Stimulated activated CD4-positive, alpha-beta T cell treated with anti-CD3 and anti-CD28 coated beads, Interleukin-2, amount 100 ng/mL, for 48 hours (primary cell): ENCODE results near the gene TJP3.

Source experiments
- DNase-seq, 2 donors: peaks; one replicate each; pipeline ENCODE4 v3.0.0-alpha.2; 2020

TJP3 gene

GRCh38 chr19:3691372-3691716, 16.8 kb upstream of the TJP3 start:
- DNase-seq: no peak

- no peak for DNase-seq
Observed at GRCh38 chr19:3691726-3692125, 16.5 kb upstream of the TJP3 start.

GRCh38 chr19:3692141-3693024, 15.8 kb upstream of the TJP3 start:
- DNase-seq: peak; percentile 50 to 58

DNA sequence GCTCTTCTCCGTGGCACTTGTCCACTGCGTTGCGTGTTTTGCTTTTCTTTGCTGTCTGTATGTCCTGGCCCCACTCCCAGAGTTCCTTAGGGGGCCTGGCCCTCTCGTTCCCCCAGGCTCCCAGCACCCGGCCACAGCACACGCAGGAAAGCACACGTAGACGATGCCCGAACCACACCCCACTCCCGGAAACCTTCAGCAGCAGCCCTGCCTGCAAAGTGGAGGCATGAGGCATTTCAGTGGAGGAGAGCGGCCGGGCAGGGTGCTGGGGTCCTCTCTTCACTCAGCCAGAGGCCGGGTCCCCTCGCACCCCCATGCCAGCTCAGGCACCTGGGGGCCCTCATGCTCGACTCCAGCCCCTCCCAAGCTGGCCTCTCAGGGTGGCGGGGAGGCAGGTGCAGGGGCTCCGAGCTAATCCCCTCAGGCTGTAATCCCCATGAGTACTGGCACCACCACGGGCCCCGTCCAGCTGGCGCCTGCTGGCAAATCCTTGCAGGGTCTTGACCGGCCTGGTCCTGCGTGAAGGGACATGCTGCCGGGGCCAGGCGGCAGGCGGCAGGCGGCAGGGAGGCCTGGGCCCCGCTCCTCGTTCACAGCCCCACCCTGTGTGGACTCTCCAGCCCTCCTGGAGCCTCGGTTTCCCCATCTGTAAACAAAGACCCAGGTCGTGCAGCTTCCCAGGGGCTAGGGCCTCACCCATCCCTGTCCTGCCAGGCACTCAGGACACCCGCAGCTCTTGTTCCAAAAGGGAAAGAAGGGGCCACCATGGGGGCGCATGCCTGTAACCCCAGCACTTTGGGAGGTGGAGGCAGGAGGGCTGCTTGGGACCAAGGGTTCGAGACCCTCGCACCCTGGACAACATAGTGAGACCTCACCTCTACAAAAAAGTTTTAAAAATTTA, 14.9 kb upstream of the TJP3 start:
- DNase-seq: no peak

DNA sequence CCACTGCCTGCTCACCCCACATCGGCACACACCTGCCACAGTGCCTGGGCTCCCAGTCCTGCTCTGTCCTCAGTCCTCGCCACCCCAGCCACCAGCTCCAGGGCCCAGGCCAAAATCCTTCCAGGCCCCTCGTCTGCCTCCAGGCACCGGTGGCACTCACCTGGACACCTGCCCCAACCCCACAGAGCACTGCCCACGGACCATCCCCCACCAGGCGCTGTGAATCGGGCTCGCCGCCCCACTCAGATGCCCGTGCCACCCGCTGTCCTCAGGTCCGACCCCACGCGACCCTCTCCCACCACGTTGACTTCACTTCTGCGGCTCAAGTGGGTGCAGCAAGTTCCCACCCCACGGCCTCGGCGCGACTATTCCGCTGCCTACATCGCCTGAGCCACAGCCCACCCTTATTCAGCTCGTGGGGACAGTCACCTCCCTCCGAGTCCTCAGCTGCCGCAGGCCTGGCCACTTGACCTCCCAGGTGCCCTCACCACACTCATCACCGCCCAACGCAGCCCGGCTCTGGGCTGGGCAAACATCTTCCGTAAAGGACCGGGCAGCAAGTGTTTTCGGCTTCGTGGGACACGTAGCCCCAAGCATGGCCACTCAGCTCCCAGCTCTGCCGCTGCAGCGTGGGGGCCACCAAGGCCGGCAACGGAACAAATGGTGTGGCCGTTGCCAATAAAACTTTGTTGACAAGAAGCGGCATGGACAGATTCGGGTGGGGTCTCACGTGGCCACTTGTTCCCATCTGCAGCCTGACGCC, 13.6 kb upstream of the TJP3 start:
- DNase-seq: no peak

GRCh38 chr19:3695124-3695733, 13.0 kb upstream of the TJP3 start:
- no peak for DNase-seq

DNA sequence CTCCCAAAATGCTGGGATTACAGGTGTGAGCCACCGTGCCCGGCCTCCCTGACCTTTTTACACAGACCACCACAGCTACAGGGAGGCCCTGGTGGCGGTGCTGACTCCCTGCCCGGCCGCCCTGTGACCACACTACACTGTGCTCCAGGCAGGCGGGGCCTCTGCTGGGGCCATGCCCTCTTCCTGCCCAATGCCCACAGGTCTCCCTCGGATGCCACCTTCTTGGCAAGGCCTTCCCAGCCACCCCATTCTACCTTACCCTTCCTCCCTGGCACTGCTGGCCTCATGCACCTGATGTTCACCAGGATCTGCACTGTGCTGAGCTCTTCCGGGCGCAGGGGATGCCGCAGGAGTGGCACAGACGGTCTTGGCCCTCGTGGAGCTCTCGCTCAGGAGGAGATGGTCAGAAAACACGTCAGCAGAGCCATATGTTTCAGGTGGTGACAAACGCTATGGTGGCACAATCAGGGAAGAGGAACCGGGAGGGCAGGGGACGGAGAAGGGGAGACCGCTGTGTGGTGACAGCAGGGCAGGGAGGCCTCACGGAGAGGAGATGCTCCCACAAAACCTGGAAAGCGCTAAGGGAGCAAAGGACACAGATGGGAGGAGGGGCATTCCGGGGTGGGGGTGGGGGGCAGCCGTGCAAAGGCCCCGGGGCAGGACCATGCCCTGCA, 12.1 kb upstream of the TJP3 start:
- DNase-seq: no peak

DNA sequence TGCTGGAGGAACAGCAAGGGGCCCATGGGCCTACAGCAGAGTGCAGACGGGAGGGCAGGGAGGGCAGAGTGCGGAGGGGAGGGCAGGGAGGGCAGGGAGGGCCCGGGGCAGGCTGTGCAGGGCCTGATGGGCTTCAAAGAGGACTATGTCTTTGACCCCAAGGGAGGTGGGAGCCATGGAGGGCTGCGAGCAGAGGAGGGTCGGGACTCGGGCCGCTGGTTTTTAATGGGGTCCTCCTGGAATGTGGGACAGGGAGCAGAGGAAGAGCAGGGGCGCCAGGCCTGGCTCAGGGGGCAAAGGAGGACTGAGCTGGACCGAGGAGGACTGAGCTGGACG, 11.6 kb upstream of the TJP3 start:
- no peak for DNase-seq

- DNase-seq: no peak
Observed at GRCh38 chr19:3697094-3697493, 11.1 kb upstream of the TJP3 start.

DNA sequence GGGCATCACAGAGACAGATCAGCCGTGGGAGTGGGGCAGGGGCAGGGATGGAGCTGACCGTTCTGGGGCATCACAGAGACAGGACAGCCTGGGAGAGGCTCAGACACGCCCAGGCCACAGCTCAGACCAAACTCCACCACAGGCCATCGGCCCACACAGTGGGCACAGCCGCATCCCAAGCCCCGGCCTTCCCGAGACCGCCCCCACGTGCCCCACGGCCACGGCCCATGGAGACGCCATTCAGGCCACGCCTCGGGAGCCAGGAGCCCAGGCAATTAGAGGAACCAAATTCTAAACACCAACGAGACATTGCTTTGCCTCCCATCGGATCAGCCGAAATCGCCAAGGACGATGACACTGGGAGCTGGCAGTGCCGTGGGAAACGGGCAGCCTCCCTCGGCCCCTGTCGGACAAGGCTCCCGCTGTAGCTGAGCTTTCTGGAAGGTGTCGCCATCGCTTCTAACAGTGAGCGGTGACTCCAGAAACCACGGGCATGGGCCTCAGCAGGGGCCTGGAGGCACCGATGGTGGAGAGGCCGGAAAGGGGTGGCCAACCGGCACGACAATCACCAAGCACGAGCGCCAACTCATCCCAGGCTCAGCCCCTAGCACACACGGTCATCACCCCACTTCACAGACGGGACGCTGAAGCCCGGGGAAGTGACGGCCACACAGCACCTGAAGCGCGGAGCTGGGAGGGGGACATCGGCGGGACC, 10.4 kb upstream of the TJP3 start:
- no peak for DNase-seq

- DNase-seq: no peak
Observed at GRCh38 chr19:3698386-3698950, 9.7 kb upstream of the TJP3 start.

- DNase-seq: peak in 1 of 2 donors; percentile 10
Observed at GRCh38 chr19:3698974-3699740, 9.0 kb upstream of the TJP3 start.

GRCh38 chr19:3699741-3700241, 8.4 kb upstream of the TJP3 start:
- no peak for DNase-seq

GRCh38 chr19:3700242-3701032, 7.7 kb upstream of the TJP3 start, which contains the start of gene PIP5K1C:
PIP5K1C (minus strand) TSS chr19:3700468; CDS start chr19:3700390, 78 bp downstream.
- DNase-seq: peak; percentile 96 to 98

- no peak for DNase-seq
Observed at GRCh38 chr19:3701200-3701599, 7.0 kb upstream of the TJP3 start.

GRCh38 chr19:3707868-3708206, 347 bp upstream of the TJP3 start:
- no peak for DNase-seq

DNA sequence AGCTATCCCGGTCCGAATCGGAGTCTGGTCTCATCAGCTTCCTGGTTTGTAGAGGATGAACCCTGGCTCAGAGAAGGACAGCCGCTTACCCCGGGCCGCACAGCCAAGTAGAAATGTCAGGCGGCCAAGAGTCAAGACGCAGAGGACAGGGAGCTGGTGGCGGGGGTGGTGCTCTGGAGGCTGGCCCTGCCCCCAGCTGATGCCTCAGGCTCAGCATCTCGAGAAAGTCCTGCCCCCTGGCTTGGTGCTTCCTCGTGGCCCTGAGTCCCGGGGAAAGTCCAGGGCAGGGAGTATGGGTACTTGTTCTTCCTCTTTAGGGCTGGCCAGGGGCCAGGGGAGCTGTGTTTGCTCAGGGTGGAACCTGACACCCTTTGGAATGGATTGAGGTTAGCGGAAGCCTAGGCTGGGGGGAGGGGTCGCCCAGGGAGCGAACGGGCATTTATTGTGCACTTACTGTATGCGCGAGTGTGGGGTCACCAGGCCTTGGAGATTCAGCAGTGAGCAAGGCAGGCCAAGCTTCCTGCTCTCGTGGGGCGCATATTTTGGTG, 2.2 kb downstream of the TJP3 start:
- DNase-seq: no peak

DNA sequence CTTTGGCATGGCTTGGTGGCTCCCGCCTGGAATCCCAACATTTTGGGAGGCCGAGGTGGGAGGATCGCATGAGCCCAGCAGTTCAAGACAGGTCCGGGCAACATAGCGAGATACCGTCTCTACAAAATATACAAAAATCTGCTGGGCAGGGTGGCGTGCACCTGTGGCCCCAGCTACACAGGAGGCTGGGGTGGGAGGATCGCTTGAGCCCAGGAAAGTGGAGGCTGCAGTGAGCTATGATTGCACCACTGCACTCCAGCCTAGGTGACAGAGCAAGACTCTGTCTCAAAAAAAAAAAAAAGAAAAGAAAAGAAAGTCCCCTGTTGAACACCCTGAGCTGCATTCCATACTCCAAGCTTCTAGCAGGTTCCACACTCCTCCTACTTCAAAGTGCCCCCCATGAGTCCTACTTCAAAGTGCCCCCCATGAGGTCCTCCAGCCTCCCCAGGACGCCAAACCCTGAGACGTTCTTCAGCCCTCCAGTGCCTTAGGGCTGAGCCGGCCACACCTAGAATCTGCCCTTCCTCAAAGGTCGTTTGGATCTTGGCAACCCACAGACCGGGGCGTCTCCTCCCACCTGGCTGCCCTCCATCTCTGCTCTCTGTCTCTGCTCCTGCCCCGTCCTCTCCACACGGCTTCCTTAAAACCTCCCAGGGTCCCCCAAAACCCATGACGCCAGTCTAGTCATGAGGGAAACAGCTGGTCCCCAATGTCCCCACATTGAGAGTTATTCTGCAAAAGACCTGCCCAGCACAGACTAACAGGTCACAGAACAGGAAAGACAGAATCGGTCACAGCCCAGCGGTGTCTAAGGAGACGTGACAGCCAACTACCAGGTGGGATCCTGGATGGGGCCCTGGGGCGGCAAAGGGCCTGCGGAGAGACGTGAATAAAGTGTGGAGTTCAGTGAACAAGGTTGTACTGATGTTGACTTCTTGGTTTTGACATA, 4.8 kb downstream of the TJP3 start:
- no peak for DNase-seq
